Activated CD8-positive, alpha-beta memory T cell treated with anti-CD3 and anti-CD28 coated beads, Interleukin-2, amount 50 U/mL, for 24 hours (primary cell): ENCODE measurements around the gene FBXL22.

ENCODE experiments used
- DNase-seq: peaks from one replicate; pipeline ENCODE4 v3.0.0-alpha.2; 2020; ENCODE audit errors: extremely low read depth

Gene FBXL22

DNA sequence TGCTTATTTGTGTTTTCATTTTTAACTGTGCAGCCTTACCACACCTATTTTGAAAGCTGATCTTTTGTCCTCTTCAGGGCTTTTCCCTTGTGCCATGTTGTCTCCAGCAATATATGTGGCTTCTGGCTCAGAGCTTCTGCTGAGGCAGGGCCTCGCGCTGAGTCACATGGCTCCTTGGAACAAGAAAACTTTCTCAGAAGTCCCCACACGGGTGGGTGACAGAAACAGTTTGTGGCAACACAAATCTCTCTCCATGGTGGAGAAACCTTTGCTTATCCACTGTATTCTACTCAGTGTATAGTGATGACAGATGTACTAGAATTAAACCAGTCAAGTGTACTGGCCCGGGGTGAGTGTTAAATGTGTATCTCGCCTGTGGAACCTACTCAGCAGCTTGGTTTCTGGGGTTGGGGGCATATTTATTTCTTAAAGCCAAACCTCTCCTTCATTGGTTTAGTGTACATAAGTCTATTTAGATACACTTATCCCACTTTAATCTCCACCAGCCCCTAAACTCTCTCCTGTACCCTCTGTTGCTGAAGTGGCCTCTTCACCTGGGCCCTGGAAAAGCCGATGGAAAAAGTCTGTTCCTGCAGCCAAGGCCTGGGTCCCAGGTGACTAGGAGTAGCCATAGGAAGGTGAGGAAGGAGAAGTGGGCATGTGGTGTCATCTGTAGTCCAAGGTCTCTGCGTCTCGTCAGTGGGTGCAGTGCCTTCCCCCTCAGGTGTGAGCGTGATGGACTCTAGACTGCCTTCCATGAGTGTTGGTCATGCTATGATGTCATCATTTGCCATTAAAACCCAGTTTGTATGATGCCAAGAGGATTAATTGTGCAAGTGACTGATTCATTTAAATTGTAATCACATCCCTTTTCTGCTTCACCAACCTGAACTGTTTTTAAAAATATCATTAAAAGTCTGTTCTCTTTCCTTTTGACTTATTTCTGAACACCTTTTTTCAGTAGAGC lies 3.2 kb upstream of the FBXL22 start:
- no peak for DNase-seq

DNA sequence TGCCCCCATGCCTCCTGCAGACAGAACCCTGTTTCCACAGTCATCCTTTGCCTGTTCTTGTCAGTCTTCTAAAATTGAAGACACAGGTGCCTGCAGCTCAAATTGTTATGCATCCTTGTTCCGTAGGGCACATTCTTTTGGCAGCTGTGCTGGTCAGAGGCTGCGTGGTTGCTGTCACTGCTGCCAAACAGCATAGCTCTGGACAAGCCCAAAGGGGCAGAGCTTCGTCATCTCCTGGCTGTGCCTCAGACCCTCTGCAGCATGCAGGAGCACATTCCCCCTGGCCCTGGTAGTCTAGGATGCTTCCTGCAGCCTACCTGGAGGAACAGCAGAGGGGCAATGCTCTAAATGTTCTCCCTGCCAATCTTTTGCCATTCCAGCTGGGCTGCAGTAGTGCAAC lies 2.1 kb upstream of the FBXL22 start:
- no peak for DNase-seq

- DNase-seq, result no peak
Observed at GRCh38 chr15:63595688-63596087, 1.5 kb upstream of the FBXL22 start.

GRCh38 chr15:63596676-63597037 lies 530 bp upstream of the FBXL22 start:
- DNase-seq, result no peak

DNA sequence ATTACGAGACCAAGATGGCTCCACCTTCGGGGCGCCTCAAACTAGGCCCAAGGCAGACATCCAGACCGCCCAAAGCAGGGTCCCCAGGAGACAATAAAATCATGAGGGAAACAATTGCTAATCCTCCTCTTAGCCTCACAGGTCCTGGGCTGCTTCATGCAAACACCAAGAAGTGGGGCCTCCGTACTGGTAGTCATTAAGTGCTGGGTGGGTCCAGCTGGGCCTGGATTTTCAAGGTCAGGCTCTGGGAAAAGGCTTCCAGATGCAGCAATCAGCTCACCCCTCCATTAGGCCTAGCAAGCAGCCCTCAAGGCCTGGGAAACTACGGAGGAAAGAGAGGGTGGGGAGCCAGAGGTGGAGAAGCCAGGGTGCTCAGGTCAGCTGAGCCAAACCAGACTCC lies 634 bp downstream of the FBXL22 start:
- DNase-seq, result no peak

GRCh38 chr15:63598473-63599400 lies 1.6 kb downstream of the FBXL22 start:
- DNase-seq, result no peak

DNA sequence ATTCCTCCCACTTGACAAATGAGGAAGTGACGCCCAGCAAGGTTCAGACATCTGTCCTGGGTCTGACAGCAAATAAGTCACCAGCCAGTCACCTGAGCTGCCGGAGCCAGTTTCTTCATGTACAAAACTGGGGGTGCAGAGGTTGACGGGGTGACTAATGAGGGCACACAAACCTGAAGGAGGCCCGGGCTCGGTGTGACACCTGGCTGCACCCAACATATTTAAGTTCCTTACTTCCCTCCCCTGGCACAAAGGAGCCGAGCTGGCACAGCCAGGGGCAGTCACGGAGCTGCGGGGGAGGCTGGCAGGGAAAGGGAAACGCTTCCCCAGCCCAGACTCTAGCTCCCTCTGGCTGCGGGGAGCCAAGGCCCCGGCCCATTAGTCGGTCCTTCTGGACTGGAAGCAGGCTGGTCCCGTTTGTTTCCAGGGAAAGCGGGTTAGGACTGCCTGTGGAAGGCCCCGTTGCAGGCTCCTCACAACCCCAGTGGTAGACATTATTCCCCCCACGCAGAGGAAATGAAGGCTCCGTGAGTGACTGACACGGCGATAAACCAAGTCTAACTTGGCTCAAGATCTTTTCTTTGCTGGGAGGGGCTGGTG lies 2.3 kb downstream of the FBXL22 start:
- no peak for DNase-seq

- DNase-seq, result no peak
Observed at GRCh38 chr15:63600001-63600615, 2.9 kb downstream of the FBXL22 start.

DNA sequence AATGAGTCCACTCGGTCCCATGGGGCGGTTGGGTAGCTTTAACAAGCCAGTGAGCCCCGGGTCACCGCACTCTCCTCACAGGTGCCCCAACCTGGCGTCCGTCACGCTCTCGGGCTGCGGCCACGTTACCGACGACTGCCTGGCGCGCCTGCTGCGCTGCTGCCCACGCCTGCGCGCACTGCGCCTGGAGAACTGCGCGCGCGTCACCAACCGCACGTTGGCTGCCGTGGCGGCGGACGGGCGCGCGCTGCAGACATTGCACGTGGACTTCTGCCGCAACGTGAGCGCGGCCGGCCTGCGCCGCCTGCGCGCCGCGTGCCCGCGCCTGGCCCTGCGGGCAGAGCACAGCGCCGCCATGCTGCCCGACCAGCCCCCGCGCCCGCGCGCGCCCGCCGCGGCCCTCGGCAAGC lies 3.4 kb downstream of the FBXL22 start:
- DNase-seq, result peak; percentile 56

GRCh38 chr15:63601026-63601703 lies 4.0 kb downstream of the FBXL22 start:
- no peak for DNase-seq

- no peak for DNase-seq
Observed at GRCh38 chr15:63601704-63602185, 4.6 kb downstream of the FBXL22 start.

DNA sequence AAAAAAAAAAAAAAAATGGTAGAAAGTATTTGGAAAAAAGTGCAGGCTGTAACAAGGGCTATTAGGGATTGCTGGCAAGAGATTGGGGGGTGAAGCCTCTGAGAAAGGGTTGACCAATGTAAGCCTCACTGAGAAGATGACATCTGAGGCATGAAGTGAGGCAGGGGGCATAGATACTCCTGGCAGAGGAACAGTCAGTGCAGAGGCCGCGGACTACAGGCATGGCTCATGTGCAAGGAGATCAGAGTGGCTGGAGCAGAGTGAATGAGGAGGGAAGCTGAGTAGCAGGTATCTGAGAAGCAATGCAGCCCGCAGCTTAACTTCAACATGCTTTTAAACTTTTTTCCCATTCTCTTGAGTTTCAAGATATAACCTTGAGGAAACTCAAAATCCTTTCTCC lies 5.4 kb downstream of the FBXL22 start:
- DNase-seq, result no peak

DNA sequence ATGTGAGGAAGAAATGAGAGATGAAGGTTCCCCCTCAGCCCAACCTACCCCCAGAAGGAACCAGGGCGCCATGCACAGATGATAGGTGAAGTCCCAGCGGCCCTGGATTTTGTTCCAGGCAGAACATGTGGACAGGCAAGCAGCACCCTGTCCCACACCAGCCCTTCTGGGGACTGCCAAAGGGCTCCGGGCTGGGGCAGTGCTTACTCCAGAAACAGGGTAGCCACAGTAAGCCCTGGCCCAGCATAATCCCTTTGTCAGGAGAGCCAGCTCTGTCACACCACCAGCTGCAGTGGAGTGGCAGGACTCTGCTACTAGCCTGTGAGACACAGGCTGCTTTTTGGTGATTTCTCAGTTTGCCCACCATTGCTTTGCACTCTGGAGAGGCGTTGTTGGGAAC lies 6.3 kb downstream of the FBXL22 start:
- DNase-seq, result no peak

- no peak for DNase-seq
Observed at GRCh38 chr15:63604281-63604680, 7.1 kb downstream of the FBXL22 start.

GRCh38 chr15:63605036-63605435 lies 7.8 kb downstream of the FBXL22 start:
- DNase-seq, result no peak

GRCh38 chr15:63605816-63606215 lies 8.6 kb downstream of the FBXL22 start:
- no peak for DNase-seq

DNA sequence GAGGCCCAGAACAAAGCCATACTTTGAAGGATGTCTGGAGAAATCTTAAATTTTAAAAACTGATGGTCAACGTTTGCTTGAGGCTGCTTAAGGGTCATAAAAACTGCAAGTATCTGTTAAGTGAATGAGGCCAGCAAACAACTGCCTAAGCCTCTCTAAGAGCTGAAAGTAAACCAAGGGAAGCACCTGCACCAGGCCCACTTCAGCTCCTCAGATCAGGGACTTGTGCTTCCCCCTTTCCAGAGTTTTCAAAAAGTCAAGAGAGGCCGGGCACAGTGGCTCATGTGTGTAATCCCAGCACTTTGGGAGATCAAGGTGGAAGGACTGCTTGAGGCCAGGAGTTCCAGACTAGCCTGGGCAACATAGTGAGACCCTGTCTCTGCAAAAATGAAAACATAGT lies 9.1 kb downstream of the FBXL22 start:
- no peak for DNase-seq

- no peak for DNase-seq
Observed at GRCh38 chr15:63608989-63609388, 11.8 kb downstream of the FBXL22 start.

DNA sequence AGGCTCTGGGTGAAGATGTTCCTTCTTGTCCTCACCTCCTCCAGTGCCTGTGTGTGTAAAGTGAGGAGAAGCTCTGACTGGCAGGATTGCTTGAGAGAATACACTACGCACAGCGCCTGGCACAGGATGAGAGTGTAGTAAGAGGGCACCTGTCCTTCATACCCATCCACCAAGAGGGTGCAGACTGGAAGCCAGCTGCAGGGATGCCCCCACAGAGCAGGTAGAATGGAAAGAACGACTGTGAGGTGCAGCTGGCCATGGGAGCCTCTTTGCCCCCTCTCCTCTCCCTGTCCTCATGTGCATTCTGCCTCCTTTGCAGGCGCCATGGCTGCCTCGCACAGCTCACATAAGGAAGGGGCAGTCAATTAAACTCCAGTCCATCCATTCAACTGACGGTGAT lies 12.3 kb downstream of the FBXL22 start:
- DNase-seq, result no peak

- no peak for DNase-seq
Observed at GRCh38 chr15:63610209-63610841, 13.1 kb downstream of the FBXL22 start.

GRCh38 chr15:63611177-63611576 lies 14.0 kb downstream of the FBXL22 start:
- DNase-seq, result no peak
